Cardiac fibroblast (primary cell): ENCODE results near the gene UFM1.
"Not testable (repeated sequence)": the region's sequence is repeated elsewhere in the genome, so short reads cannot be mapped to it uniquely, and the experiment has no call there.

Experiments used
- DNase-seq, 2 donors: peaks; one replicate each; pipeline versions ENCODE4 v3.0.0 to v3.0.0-alpha.2; 2010; ENCODE audit warnings: low read depth in 2 of 2
- H3K4me3 ChIP-seq, 2 donors: replicated peaks in 1 of 2; 1 replicate in 1 of 2; 2 replicates in 1 of 2; pipeline ENCODE4 v1.5.1; 2011; ENCODE audit warnings: low read depth in 2 of 2, low read length in 2 of 2, mild to moderate bottlenecking in 2 of 2, moderate library complexity in 1 of 2
- TF ChIP-seq, protein P1 (sequence below): IDR thresholded peaks from one replicate; pipeline ENCODE4 v1.5.1; 2011; ENCODE audit warnings: low read depth, mild to moderate bottlenecking, low read length, inconsistent platforms

Gene UFM1

DNA sequence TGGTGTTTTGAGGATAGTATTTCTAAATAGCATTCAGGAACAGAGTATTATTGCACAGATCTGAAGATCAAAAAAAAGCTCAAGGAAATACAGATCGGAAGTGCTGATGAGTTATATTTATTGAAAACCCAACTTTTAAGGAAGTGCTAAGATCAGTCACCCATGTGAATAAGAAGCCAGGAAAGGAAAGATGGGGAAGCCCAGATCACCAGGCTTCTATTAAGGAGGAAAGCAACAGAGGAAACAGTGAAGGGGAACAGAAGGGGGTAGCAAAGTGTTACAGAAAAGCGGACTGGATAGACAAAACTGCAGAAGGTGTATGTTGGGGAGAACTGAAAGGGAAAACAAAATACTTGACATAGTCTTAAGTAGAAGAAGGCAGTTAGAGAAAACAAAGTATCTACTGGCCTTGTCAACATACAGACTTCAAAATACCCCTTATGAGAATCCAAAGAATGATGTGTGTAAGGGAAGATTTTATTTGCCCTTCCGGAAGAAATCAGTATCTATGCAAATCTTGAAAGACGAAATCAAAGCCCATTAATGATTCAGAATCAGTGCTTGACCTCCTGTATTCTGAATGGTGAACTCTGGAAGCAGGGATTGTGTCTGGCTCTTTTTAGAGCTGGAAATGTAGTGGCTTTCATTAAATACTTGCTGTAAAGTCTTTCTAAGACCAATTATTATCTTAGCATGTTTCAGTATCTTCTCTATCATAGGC, 12.1 kb downstream of the UFM1 start:
- TF ChIP-seq, protein P1, sequence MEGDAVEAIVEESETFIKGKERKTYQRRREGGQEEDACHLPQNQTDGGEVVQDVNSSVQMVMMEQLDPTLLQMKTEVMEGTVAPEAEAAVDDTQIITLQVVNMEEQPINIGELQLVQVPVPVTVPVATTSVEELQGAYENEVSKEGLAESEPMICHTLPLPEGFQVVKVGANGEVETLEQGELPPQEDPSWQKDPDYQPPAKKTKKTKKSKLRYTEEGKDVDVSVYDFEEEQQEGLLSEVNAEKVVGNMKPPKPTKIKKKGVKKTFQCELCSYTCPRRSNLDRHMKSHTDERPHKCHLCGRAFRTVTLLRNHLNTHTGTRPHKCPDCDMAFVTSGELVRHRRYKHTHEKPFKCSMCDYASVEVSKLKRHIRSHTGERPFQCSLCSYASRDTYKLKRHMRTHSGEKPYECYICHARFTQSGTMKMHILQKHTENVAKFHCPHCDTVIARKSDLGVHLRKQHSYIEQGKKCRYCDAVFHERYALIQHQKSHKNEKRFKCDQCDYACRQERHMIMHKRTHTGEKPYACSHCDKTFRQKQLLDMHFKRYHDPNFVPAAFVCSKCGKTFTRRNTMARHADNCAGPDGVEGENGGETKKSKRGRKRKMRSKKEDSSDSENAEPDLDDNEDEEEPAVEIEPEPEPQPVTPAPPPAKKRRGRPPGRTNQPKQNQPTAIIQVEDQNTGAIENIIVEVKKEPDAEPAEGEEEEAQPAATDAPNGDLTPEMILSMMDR = no peak
- no peak overlapping the region for H3K4me3 ChIP-seq
- DNase-seq = no peak

DNA sequence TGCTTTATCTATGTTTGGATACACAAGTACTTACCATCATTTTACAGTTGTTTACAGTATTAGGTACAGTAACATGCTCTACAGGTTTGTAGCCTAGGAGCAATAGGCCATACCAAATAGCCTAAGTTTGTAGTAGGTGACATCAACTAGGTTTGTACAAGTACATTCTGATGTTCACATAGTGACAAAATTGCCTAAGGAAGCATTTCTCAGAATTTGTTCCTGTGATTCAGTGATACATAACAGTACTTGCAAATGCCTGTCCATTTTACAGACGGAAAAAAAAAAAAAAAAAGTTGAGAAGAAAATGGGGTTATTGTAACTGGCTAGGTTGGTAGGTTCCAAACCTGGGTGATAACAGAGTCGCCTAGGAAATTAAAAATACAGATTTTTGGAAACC, 13.6 kb downstream of the UFM1 start:
- no peak overlapping the region for H3K4me3 ChIP-seq
- TF ChIP-seq, protein P1 = no peak
- no peak for DNase-seq

- not testable (repeated sequence) for H3K4me3 ChIP-seq, DNase-seq
Observed at GRCh38 chr13:38363746-38364145, 14.1 kb downstream of the UFM1 start.

DNA sequence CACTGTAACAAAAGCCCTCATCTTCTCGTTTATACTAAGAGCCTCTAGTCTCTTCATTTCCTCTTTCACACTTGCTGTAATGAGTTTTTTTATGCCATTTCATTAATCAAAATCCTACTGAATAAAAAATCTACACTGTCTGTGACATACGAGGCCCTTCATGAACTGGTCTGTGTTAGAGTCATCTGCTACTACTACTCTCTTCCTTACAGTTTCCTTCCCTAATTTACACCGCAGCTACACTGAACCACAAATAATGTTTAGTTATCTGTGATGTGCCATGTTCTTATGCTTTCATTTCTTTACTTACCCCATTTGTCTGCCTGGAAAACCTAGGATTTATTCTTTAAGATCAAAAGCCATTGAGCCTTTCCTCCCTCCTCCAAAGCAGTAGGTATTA, 16.0 kb downstream of the UFM1 start:
- no peak for DNase-seq
- no peak overlapping the region for H3K4me3 ChIP-seq
- TF ChIP-seq, protein P1 = no peak

DNA sequence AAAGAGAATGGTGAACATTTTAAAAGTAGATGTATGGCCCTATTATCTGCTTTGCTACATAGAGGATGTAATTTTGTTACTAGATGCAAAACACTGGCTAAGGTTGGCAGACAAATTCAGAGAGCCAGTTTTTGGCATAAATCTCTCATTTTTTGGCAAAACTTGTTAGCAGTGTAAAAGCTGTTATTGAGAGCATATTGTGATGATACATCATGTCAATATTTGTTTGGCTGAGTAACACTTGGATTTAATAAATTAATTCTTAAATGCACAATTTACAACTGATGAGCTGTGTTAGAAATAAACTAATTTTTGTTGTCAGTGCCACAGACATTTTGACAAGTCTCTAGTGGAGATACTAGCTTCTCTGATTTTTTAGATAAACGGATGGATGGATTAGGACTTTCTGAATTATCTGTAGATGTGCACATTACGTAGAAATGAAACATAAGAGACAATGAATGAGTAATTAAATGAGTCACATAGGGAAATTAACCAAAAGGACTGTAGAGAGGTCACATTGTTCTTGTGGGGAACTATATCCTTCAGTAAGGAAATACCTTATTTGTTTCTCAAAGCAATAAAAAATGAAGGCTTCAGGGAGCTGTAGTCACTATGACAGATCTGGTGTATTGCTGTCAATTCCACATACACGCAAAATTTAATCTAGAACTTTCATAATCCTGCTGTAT, 17.4 kb downstream of the UFM1 start:
- TF ChIP-seq, protein P1 = no peak
- peak; percentile 5 to 65 for DNase-seq

DNA sequence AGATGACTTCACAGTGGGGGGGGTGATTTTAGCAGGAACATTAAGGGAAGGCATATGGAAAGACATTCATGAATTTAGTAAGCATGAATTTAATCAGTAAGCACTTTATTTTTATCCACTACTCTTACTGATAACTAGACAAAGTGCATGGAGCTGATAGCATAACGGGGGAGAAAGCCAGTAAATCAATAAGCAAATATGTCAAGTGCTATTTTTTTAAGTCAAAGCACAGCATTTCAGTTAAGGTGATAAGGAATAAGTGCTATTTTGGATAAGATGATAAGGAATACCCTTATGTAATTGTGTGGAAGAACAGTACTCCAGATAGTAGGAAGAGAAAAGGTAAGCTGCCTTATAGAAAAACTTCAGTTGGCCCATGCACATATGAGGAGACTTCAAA, 19.4 kb downstream of the UFM1 start:
- no peak overlapping the region for H3K4me3 ChIP-seq
- DNase-seq = no peak
- TF ChIP-seq, protein P1 = no peak

More for the DNA sequence above, 17.4 kb downstream of the UFM1 start:
- no peak overlapping the region for H3K4me3 ChIP-seq

DNA sequence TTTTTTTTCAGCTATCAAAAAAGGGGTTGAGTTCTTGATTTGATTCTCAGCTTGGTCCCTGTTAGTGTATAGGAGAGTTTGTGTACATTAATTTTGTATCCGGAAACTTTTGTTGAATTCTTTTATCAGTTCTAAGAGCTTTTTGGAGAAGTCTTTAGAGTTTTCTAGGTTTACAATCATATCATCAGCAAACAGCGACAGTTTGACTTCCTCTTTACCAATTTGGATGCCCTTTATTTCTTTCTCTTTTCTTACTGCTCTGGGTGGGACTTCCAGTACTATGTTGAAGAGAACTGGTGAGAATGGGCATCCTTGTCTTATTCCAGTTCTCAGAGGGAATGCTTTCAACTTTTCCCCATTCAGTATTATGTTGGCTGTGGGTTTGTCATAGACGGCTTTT, 20.4 kb downstream of the UFM1 start:
- not testable (repeated sequence) for DNase-seq, H3K4me3 ChIP-seq
